CD4-positive, alpha-beta T cell treated with Interleukin-17A for 1 hour (primary cell): ENCODE measurements around the gene RAD51D.

Experiments used
- DNase-seq: peaks from one replicate; pipeline ENCODE4 v3.0.0-alpha.2; 2020

The RAD51D gene

GRCh38 chr17:35089586-35090296 lies 29.9 kb downstream of the RAD51D start:
- DNase-seq, result no peak

- DNase-seq, result peak; percentile 93
These were observed 30.6 kb downstream of the RAD51D start for GRCh38 chr17:35088881-35089585.

- DNase-seq, result no peak
These were observed 31.2 kb downstream of the RAD51D start for GRCh38 chr17:35088356-35088880.

- DNase-seq, result peak; percentile 57
These were observed 31.8 kb downstream of the RAD51D start for GRCh38 chr17:35087731-35088355.

- DNase-seq, result peak; percentile 20
These were observed 32.6 kb downstream of the RAD51D start for GRCh38 chr17:35086931-35087573.

GRCh38 chr17:35086164-35086563 lies 33.5 kb downstream of the RAD51D start:
- no peak for DNase-seq

- no peak for DNase-seq
These were observed 34.7 kb downstream of the RAD51D start for GRCh38 chr17:35084987-35085386.

- DNase-seq, result no peak
These were observed 36.6 kb downstream of the RAD51D start for GRCh38 chr17:35083071-35083470.

- DNase-seq, result peak; percentile 42
These were observed 37.5 kb downstream of the RAD51D start for GRCh38 chr17:35082073-35082657.

GRCh38 chr17:35081638-35082037 lies 38.0 kb downstream of the RAD51D start:
- DNase-seq, result no peak

GRCh38 chr17:35080536-35080935 lies 39.1 kb downstream of the RAD51D start:
- DNase-seq, result peak; percentile 34

- no peak for DNase-seq
These were observed 39.9 kb downstream of the RAD51D start for GRCh38 chr17:35079547-35080423.

- DNase-seq, result no peak
These were observed 42.8 kb downstream of the RAD51D start for GRCh38 chr17:35076874-35077273.

GRCh38 chr17:35074711-35075707 lies 44.7 kb downstream of the RAD51D start:
- no peak for DNase-seq

- peak; percentile 53 for DNase-seq
These were observed 45.6 kb downstream of the RAD51D start for GRCh38 chr17:35073991-35074627.

GRCh38 chr17:35073183-35073790 lies 46.4 kb downstream of the RAD51D start:
- peak; percentile 60 for DNase-seq

GRCh38 chr17:35069311-35069710 lies 50.3 kb downstream of the RAD51D start:
- no peak for DNase-seq

GRCh38 chr17:35068249-35068648 lies 51.4 kb downstream of the RAD51D start:
- no peak for DNase-seq

- DNase-seq, result no peak
These were observed 53.8 kb downstream of the RAD51D start for GRCh38 chr17:35065880-35066279.
